GM21447 (cell line): ENCODE results near the gene SLC30A4.
A peak's percentile ranks its signal among the peaks of the same experiment; 100 is the strongest.

Source experiments
- ATAC-seq: cut with Tn5 transposase; IDR thresholded peaks from one replicate; pipeline ENCODE4 v1.9.1; 2021; ENCODE audit not compliant: unreplicated experiment

The SLC30A4 gene

GRCh38 chr15:45454814-45455213, 67.7 kb downstream of the SLC30A4 start:
- peak; percentile 69 for ATAC-seq

GRCh38 chr15:45451265-45451664, 71.3 kb downstream of the SLC30A4 start:
- no peak for ATAC-seq

- ATAC-seq = no peak
These were observed 72.4 kb downstream of the SLC30A4 start for GRCh38 chr15:45449916-45450867.

DNA sequence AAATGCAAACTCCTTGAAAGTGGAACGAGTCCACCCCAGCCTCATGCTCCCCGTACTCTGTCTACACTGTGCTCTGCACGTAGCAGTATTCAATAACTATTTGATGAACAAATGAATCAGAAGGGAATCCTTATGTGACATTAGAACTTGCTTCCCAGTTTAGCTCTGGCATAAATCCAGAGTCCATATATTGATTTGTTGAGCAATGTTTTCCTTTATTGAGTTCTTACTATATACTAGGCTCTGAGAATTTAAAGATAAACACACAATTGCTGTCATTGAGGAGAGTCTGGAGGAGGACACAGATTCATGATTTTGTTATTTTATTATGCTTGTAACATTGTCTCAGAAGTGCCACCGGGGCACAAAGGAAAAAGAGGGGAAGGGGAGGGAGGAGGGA, 73.2 kb downstream of the SLC30A4 start:
- no peak for ATAC-seq

- ATAC-seq = no peak
These were observed 74.3 kb downstream of the SLC30A4 start for GRCh38 chr15:45448066-45448915.

GRCh38 chr15:45443645-45444044, 78.9 kb downstream of the SLC30A4 start:
- ATAC-seq = no peak

DNA sequence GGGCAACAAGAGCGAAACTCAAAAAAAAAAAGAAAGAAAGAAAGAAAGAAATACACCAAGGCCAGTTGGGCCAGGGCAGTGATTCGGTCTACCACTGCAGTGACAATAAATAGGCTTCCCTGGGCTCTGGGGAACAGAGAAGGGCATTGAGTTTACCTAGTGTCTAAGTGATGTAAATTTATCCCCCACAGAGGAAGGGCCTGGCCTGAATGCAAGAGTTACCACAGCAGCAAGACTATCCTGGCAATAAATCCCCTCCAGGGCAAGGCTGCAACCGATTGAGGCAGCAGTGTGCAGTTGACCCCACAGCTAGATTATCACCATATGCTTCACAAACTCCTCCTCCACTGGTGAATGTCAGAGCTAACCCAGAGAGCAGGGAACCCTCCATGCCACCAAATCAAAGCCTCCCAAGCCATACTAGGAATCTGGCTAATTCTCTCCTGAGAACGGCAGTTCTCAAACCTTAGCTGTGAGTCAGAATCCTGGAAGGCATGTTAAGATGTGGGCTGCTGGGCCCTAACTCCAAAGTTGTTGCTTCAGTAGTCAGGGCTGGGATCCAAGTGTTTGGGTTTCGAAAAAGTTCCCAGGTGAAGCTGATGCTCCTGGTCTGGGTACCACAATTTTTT, 79.9 kb downstream of the SLC30A4 start:
- no peak for ATAC-seq

GRCh38 chr15:45441686-45442085, 80.9 kb downstream of the SLC30A4 start:
- no peak for ATAC-seq

DNA sequence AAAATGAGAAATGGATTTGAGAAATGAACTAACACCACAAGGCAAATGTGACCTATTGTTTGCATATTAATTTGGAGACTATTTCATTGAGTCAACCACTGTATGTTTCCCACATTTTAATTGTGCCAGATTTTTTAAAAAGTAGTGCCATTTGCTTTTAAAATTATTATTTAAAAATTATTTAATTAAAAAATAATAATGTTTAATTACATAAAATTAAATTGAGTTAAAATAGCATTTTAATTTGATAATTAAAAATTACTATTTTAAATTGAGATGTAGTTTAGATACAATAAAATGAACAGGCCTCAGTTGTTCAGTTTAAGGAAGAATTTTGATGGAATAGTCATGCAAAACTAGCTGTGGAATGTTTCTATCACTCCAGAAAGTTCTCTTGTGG, 81.5 kb downstream of the SLC30A4 start:
- ATAC-seq = no peak

DNA sequence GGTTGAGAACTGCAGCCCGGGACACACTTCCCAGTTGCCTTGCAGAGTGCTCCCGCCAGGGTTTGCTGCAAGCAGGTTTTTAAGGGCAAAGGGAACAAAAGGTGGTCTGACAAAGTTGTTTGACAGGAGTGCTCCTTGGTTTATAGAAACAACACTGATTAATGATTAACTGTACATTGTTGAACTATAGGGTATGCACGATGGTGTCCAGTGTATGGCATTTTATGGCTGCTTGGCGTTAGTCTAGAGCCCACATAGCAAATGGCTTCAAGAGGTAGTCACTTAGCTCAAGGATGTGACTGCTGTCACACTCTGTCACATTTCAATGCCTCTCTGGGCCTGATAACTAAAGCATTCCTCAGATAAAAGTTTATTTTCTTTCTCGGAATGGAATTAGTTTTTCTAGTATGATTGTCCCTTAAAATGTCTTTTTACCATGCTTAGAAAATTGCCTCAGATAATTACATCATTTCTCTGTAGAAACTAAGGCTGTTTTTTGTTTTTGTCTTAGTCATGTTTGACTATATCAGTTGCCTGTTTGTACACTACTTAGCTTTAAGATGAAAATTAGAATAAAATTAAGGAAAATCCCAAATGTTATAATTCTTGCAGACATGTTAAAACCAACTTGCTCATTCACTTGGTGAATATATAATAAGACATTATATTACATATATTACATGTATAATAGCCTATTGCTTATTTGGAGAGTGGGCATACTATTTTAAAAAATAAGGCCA, 82.9 kb downstream of the SLC30A4 start:
- ATAC-seq = no peak

DNA sequence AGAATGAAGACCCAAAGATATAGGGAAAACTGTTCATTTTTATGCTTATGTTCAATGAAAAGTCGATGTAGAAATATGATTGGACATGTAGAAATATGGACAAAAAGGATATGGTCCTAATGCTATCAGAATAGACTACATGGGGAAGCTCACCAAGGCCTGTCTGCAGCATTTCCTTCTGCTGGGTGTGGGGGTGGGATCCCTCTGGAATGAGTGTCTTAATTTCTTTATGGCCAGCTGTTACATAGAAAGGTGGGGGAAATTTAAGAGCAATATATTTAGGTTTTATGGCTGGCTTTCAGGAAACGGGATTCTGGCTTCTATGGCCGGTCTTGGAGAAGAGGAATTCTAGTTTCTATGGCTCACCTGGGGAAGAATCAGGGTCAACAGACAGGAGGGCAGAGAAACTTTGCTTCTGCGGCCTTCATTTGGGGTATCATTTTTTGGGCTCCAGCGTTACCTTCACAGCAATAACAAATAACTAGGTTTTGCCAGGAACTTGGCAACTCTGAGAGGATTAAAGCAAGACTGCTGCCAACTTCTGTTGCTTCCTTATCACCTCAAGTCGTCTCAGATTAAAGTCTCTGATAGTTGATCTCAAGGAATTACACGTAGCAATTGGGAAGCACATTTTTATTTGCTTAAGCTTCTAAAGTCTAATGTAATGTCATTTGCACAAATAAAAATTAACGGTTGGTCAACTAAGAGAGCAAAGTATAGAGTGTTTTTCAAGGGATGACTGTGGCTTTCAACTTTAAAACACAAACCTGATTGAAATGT, 87.2 kb downstream of the SLC30A4 start:
- ATAC-seq = no peak

- no peak for ATAC-seq
These were observed 88.4 kb downstream of the SLC30A4 start for GRCh38 chr15:45434078-45434567.

GRCh38 chr15:45431511-45431910, 91.0 kb downstream of the SLC30A4 start:
- no peak for ATAC-seq

GRCh38 chr15:45429941-45430792, 92.4 kb downstream of the SLC30A4 start:
- ATAC-seq = peak; percentile 83
